ENCODE results near the gene SV2A.
"Not testable (repeated sequence)": the region's sequence is repeated elsewhere in the genome, so short reads cannot be mapped to it uniquely, and the experiment has no call there.

The SV2A gene

DNA sequence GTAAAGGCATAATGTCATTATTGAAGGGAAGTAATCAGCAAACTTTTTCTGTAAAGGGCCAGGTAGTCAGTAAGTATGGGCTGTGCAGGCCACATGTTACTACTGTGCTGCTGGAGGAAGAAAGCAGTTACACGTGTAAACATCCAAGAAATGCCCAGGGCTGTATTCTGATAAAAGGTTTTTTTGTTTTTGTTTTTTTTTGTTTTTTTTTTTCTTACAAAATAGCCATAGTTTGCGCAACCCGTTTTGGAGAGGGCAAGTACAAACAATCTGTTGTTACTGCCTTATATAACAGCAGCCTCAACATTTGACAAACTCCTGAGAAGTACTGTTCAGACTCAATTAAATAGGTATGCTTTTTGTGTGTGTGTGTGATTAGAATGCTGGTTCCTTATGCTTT, 45.7 kb upstream of the SV2A start:
- H3K4me1 ChIP-seq (ENCODE audit: insufficient read depth, poor library complexity, severe bottlenecking) = no peaks in the 10 kb centered on the region
- ATAC-seq (ENCODE audit: low read depth) (no peak), DNase-seq (ENCODE audit: low spot score) (no peak)
- H3K27me3 ChIP-seq (ENCODE audit: insufficient read depth, poor library complexity, severe bottlenecking) = no peaks in the 10 kb centered on the region
- H3K9me3 ChIP-seq (ENCODE audit: severe bottlenecking) = no peaks in the 10 kb centered on the region
- TF ChIP-seq, protein P1, sequence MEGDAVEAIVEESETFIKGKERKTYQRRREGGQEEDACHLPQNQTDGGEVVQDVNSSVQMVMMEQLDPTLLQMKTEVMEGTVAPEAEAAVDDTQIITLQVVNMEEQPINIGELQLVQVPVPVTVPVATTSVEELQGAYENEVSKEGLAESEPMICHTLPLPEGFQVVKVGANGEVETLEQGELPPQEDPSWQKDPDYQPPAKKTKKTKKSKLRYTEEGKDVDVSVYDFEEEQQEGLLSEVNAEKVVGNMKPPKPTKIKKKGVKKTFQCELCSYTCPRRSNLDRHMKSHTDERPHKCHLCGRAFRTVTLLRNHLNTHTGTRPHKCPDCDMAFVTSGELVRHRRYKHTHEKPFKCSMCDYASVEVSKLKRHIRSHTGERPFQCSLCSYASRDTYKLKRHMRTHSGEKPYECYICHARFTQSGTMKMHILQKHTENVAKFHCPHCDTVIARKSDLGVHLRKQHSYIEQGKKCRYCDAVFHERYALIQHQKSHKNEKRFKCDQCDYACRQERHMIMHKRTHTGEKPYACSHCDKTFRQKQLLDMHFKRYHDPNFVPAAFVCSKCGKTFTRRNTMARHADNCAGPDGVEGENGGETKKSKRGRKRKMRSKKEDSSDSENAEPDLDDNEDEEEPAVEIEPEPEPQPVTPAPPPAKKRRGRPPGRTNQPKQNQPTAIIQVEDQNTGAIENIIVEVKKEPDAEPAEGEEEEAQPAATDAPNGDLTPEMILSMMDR (IDR thresholded peaks at IDR 0.05; ENCODE audit: poor library complexity, severe bottlenecking) = no peak
- peaks cover 67% of the 10 kb centered on the region for H3K36me3 ChIP-seq (ENCODE audit: low read depth)
- no peak overlapping the region for H3K27ac ChIP-seq (ENCODE audit: poor library complexity, severe bottlenecking)
- H3K4me3 ChIP-seq (ENCODE audit: severe bottlenecking) = no peak overlapping the region

DNA sequence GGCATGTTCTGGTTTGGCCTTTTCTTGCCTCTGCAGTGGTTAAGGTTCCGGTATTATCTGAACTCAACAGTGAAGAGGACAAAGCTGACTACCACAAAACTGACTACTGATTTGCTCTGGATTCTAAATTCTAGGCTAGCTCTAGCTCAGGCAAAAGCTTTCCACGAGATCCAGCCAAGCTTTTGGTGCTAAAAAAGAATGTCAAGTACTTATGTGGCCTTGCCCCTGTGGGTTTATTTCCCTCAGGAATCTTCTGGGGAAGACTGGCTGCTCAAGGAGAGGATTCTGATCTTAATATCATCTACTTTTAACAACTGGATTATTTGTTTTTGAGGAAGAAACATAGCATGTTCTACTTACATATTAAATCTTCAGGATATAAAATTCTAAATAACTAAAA, 45.1 kb upstream of the SV2A start:
- no peak overlapping the region for H3K27ac ChIP-seq (ENCODE audit: poor library complexity, severe bottlenecking)
- H3K4me1 ChIP-seq (ENCODE audit: insufficient read depth, poor library complexity, severe bottlenecking) = no peaks in the 10 kb centered on the region
- TF ChIP-seq, protein P1 (IDR thresholded peaks at IDR 0.05; ENCODE audit: poor library complexity, severe bottlenecking) = no peak

DNA sequence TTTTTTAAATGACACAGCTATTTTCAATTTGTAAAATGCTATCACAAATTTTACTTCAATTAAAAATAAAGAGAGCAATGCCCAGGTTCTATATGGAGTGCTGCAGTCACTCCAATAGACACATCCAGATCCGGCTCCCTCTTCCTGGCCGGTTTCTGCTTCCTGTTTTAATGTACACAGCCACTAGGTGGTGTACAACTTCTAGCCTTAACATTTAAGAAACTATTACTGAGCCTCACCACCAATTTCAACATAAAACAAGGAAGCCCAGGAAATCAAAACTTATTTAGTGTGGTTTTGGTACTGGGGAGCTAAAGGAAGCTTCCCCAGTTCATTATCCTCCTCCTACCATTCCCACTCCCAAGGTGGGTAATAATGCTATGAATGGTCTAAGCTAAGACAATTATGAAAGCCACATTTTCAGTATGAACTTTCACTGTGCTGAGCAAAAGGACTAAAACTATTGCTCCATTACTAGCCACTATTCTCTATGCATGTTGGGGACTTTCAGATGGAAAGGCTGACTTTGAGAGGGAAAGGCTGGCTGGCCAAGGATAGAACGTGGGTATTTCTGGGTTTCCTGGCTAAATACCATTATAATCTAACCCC, 44.5 kb upstream of the SV2A start:
- Histone ChIP-seq H3K4me3 (ENCODE audit: severe bottlenecking) (no peak overlapping the region), H3K27ac (ENCODE audit: poor library complexity, severe bottlenecking) (no peak overlapping the region), H3K4me1 (ENCODE audit: insufficient read depth, poor library complexity, severe bottlenecking) (no peaks in the 10 kb centered on the region), H3K27me3 (ENCODE audit: insufficient read depth, poor library complexity, severe bottlenecking) (no peaks in the 10 kb centered on the region), H3K9me3 (ENCODE audit: severe bottlenecking) (no peaks in the 10 kb centered on the region), H3K36me3 (ENCODE audit: low read depth) (peaks cover 67% of the 10 kb centered on the region)
- TF ChIP-seq, protein P1 (IDR thresholded peaks at IDR 0.05; ENCODE audit: poor library complexity, severe bottlenecking) = peak; percentile 88
- peak; percentile 68; the same call in 2 of the 3 replicates for ATAC-seq (ENCODE audit: low read depth)
- DNase-seq (ENCODE audit: low spot score) = no peak

More for the DNA sequence above, 45.1 kb upstream of the SV2A start:
- DNase-seq (ENCODE audit: low spot score) (no peak), ATAC-seq (ENCODE audit: low read depth) (no peak)
- Histone ChIP-seq H3K36me3 (ENCODE audit: low read depth) (peaks cover 70% of the 10 kb centered on the region), H3K4me3 (ENCODE audit: severe bottlenecking) (no peak overlapping the region), H3K27me3 (ENCODE audit: insufficient read depth, poor library complexity, severe bottlenecking) (no peaks in the 10 kb centered on the region), H3K9me3 (ENCODE audit: severe bottlenecking) (no peaks in the 10 kb centered on the region)

DNA sequence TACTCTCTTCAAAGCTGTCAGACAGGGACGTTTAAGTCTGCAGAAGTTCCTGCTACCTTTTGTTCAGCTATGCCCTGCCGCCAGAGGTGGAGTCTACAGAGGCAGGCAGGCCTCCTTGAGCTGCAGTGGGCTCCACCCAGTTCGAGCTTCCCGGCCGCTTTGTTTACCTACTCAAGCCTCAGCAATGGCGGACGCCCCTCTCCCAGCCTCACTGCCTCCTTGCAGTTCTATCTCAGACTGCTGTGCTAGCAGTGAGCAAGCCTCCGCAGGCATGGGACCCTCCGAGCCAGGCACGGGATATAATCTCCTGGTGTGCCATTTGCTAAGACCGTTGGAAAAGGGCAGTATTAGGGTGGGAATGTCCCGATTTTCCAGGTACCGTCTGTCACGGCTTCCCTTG, 39.9 kb upstream of the SV2A start:
- not testable (repeated sequence) for H3K27me3 ChIP-seq (ENCODE audit: insufficient read depth, poor library complexity, severe bottlenecking); H3K4me3 ChIP-seq (ENCODE audit: severe bottlenecking); DNase-seq (ENCODE audit: low spot score); H3K27ac ChIP-seq (ENCODE audit: poor library complexity, severe bottlenecking); ATAC-seq (ENCODE audit: low read depth); H3K4me1 ChIP-seq (ENCODE audit: insufficient read depth, poor library complexity, severe bottlenecking); H3K9me3 ChIP-seq (ENCODE audit: severe bottlenecking)
- peaks cover 32% of the 10 kb centered on the region for H3K36me3 ChIP-seq (ENCODE audit: low read depth)

DNA sequence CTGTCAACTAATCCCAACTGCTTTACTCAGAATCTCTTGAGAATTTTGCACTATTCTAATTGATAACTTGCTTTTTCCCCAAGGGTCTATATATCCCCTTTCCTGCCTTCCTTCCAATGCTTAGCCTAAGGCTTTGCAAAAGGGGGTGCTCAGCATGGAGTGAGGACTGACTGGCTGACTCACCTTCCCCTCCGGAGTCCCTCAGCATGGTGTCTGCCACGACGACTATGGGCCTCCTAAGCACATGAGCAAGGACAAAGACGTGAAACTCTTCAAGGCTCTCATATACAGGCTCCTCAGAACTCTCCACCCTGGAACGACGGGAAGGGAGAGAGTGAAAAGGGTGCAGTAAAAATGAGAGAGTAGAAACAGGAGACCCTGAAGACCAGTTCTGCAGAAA, 32.3 kb upstream of the SV2A start:
- Histone ChIP-seq H3K4me1 (ENCODE audit: insufficient read depth, poor library complexity, severe bottlenecking) (no peaks in the 10 kb centered on the region), H3K27me3 (ENCODE audit: insufficient read depth, poor library complexity, severe bottlenecking) (no peaks in the 10 kb centered on the region), H3K9me3 (ENCODE audit: severe bottlenecking) (no peaks in the 10 kb centered on the region), H3K36me3 (ENCODE audit: low read depth) (peaks cover 43% of the 10 kb centered on the region), H3K4me3 (ENCODE audit: severe bottlenecking) (no peak overlapping the region), H3K27ac (ENCODE audit: poor library complexity, severe bottlenecking) (no peak overlapping the region)
- TF ChIP-seq, protein P1 (IDR thresholded peaks at IDR 0.05; ENCODE audit: poor library complexity, severe bottlenecking) = no peak
- DNase-seq (ENCODE audit: low spot score) = no peak
- no peak for ATAC-seq (ENCODE audit: low read depth)

Measured in RWPE2 (cell line).